HuH-7 (cell line): Measurements from ENCODE around the gene PPEF1.

Source experiments
- DNase-seq: peaks from one replicate; pipeline ENCODE4 v3.0.0; 2011; ENCODE audit warnings: low spot score

Gene PPEF1

DNA sequence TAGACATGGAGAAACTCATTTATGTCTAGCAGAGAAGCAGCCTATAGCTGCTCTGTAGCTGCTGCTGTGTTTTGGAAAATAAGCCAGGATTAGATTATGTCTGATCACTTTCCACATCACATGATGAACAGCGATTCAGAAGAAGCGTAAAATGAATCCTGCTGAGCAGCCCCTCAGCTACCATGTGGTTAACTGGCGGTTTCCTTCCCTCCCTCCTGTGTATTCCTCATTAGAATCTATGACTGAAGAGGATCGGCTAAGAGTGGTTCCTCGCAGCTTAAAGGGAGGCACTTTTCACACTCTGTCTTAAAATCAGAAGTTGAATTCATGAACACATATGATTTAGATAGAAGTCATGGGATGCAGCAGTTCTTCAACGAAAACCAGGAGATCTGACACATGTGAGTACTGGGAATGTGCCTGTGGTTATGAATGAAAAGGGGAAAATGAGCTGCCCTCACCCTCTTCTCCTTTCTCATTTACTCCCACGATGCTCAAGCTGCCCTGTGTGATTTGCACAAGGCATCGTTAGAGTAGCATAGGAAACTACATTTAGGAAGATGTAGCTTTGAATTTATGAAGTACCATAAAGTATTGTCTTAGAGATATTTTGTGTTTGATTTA lies at the start of gene PPEF1:
Gene PPEF1 (plus strand): TSS at position 220 of the 624 bp plus-strand sequence. CDS start 136 bp downstream, at position 356.
- no peak for DNase-seq

- no peak for DNase-seq
Measured at GRCh38 chrX:18661273-18661672, 46.2 kb upstream of the PPEF1 start.

DNA sequence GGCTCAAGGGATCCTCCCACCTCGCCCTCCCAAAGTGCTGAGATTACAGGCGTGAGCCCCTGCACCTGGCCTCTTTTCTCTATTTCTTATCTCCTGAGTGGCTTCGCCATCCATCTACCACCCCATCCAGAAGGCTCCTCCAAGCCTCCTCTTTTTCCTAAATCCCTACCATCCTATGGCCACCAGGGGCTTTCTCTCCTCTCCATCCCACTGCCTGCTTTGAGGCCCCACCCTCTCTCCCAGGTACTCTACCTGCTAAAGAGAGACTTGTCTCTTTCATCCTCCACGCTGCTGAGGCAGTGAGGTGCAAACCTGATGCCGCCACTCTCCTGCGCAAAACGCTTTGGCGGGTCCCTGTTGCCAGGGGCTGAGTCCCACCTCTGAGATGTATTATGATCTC lies 42.5 kb upstream of the PPEF1 start:
- DNase-seq: no peak

DNA sequence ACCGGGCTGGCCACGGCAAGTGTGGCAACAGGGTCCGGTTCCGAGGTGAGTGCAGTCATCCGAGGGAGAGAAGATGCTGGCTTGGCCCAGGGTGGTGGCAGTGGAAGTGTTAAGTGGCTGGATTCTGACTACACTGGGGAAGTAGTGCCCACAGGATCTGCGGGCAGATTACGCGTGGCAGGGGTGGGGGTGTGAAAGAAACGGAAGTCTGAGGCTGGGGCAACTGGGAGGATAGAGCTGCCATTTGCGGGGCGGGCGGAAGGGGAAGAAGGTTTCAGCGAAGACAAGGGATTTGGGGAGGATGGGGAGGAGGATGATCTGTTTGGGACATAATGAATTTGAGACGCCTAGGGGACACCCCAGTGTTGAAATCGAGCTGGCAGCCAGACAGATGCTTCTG lies 40.8 kb upstream of the PPEF1 start:
- no peak for DNase-seq

GRCh38 chrX:18668071-18668835 lies 39.2 kb upstream of the PPEF1 start:
- DNase-seq: no peak

DNA sequence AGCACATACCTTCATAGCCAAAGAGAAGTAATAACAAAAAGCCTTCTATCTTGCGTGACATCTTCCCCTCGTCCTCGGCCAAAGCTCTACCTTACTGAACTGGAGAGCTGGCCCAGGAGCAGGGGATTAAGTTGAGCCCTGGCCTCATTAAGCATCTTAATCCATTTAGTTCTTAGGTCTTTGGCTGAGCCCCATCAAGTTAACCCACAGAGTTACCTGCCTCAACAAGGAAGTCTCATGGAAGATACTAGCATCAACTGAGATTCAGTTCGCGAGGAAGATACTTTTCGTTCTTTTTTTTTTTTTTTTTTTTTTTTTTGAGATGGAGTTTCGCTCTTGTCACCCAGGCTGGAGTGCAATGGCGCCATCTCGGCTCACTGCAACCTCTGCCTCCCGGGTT lies 35.4 kb upstream of the PPEF1 start, which contains the start of gene RS1:
Gene RS1 (minus strand): TSS at position 101 of the 400 bp plus-strand sequence. CDS start 40 bp downstream, at position 61.
- DNase-seq: no peak

GRCh38 chrX:18674417-18674787 lies 33.0 kb upstream of the PPEF1 start:
- DNase-seq: peak; percentile 15

- peak; percentile 28 for DNase-seq
Measured at GRCh38 chrX:18674788-18675735, 32.4 kb upstream of the PPEF1 start.

DNA sequence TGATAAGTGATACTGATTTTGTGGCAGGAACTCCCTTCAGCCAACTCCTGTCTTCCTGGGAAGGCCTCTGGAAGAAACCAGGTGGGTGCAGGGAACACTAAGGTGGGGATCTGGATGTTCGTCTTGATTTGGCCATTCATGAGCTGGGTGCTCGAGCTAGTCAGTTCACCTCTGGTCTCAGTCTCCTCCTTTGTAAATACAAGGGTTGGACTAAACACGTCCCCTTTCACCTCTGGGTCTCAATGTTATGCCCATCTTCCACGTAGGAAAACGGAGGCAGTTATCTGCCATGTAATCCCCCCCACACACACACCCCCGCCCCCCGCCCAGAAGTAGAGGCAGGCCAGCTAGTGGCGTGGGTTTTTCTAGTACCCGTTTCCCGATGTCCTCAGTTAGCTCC lies 31.4 kb upstream of the PPEF1 start:
- no peak for DNase-seq

DNA sequence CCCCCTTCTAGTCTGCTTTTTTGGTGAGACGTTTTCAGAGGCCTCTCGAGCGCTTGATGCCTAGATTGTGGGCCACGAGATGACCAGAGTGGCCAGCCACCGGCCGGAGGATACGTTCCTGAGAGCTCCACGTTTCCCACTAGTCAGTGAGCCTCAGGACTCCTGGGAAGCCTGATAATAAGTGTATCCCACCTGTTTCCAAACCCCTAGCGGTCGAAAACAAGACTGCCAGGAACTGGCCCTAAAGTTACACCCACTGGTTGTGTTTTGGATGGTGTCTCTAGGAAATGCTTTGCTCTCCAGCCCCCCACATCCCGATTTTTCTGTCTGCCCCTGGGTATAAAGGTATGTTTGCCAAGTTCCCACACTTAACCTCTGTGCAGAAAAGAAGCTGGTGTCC lies 31.0 kb upstream of the PPEF1 start:
- DNase-seq: peak; percentile 75

GRCh38 chrX:18677161-18677869 lies 30.1 kb upstream of the PPEF1 start:
- no peak for DNase-seq

- no peak for DNase-seq
Measured at GRCh38 chrX:18681996-18682395, 25.4 kb upstream of the PPEF1 start.

GRCh38 chrX:18682979-18683387 lies 24.5 kb upstream of the PPEF1 start:
- no peak for DNase-seq

DNA sequence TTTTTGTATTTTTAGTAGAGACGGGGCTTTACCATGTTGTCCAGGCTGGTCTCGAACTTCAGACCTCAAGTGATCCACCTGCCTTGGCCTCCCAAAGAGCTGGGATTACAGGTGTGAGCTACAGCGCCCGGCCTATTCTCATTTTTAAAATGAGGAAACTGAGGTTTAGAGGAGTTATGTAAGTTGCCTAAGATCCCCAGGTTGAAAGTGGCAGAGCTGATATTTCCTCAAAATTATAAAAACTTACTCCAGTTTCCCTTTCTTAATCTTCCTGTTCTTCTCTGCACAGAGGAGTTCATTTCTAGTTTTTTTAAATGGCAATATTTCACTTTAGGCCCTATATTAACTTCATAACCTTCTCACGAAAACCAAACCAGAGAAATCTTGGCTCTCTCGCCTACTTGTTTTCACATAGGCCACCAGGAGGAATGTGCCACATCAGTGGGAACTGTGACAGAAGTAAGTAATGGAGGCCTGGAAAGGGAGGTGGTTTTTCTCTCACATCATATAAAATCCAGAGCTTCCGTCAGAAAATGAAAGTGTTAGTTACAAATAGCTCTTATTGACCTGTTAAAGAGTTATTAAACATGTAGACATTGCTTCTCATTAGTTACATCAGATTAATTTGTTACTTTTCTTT lies 19.5 kb upstream of the PPEF1 start:
- no peak for DNase-seq

DNA sequence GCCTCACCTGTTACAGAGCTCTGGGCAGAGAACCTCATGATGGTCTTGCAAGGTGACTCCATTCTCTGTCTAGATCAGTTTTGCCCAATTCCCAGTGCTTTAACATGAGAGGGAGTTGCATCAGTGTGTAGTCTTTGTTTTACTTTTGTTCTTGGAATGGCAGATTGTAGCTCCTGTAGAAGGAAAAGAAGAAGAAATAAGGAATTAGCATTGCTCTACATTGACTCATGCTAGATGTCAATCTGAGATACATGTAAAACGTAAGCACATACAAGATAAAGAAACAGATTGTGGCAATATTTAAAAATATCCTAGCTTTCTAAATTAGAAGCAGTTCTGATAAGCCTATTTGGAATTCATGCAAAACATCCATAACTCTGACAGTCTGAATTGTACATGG lies 16.0 kb upstream of the PPEF1 start:
- no peak for DNase-seq

DNA sequence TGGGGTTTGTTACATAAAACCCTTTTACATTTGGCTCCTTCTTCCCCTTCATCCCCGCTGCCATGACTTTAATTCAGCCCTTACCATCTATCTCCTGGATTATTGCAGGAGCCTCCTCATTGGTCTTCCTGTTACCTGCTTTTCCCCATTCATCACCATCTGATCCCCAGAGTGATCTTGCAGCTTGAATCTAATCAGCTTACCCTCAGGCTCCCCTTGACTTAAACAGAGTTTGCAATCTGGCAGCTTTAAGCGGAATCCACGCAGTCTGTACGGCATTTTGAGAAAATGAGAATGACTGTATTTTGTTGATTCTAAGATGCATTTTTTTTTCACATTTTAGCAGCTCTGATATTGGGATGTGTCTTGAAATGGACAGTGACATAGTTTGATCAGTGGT lies 14.9 kb upstream of the PPEF1 start:
- DNase-seq: no peak

DNA sequence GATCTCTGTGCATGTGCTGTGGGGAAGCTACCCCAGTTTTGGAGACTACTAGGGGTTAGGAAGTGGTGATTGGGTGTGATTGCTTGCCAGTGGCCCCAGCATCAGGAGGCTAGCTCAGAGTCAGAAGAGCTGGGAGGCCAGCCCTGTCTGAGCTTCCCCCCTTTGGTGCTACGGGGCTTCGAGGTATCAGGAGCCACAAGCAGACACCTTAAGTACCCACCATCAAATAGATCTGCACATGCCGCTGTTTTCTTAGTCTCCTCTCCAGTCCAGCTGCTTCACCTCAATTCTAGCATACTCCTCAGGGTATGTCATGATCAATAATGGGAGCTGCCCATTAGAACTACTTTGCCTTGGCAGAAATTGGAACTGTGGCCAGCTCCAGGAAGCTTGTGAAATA lies 10.8 kb upstream of the PPEF1 start:
- DNase-seq: no peak

DNA sequence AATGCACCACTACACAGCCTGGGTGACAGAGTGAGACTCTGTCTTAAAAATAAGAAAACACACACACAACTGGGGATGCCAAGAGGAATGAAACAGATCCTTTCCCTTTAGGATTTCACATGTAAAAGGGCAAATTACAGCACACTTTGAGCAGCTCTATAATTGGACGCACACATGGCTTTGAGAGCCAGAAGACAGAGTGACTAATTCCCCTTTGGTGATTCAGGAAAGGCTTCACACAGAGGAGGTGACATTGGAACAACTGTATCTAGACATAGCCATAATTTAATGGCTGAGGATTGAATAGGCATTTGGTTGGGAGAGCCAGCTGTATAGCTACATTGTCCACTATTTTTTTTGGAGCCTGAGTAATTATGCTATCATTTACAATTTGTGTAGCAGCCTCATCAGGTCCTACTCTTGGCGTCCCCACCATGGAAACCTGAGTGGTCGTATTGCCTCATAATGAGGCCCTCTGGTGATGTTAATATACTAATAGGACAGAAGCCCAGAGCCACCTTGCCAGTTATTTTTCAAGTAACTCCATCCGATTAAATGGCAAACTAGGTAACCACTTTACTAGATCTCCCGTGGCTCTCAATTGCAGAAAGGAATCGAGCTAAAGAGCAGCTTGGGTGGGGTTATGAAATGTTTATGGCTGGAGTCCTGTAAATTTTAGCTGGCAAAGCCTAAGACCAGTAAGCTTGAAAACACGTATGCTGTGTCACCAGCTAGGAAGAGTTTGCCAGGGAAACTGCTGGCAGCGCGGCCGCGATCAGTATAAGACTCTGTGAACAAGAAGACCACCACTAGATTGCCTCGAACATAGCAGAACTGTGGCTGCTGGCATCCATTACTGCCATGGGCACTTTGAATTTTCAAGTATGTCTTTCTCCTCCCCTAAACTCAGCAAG lies 8.5 kb upstream of the PPEF1 start:
- DNase-seq: no peak

DNA sequence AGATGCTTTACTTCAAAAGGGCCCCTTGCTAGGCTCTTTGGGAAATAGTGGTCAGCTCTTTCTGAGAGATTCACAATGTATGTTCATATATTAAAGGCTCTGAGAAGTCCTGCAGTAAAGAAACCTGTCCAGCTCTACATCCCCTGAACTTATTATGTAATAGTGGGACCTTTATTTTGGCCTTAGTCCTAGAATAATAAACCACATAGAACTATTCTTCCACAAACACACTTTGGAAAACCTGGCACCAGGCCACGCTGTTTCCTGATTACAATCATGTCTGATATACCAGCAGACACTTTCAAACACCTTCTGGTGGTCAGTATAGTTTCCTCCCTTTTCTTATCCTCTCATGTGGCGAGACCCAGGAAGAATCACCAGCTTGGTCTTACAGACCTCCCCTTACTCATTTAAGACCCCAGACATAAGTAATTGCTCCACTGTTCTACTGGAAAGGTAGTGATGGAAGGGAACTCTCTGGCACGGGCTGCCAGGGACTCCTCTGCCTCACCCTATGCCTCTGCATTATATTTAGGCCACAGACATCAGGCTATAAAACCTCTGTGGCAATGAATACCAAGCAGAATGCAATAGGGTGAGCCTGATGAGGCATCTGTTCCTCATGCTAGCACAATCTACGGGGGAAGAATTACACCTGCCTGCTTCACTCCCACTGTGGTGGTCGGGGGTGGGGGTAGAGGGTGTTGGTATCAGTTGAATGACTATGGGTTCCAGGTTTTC lies 5.7 kb upstream of the PPEF1 start:
- no peak for DNase-seq
